ENCODE results near the gene MCRS1.

Gene MCRS1

GRCh38 chr12:49580572-49581535 is 12.9 kb upstream of the MCRS1 start:
- Histone ChIP-seq H3K9me3 (ENCODE audit: insufficient read depth, low read depth, low read length) (no peaks in the 10 kb centered on the region), H3K4me1 (ENCODE audit: insufficient read depth, low read length, poor library complexity, severe bottlenecking) (no peaks in the 10 kb centered on the region), H3K9me2 (replicated peaks; ENCODE audit: low read depth, low read length) (no peaks in the 10 kb centered on the region), H3F3A (ENCODE audit: low read depth) (no peaks in the 10 kb centered on the region), H3K4me3 (ENCODE audit: low read length, poor library complexity, severe bottlenecking) (no peak overlapping the region), H3K9ac (ENCODE audit: low read depth, low read length, poor library complexity, severe bottlenecking) (no peak overlapping the region), H3K27me3 (ENCODE audit: insufficient read depth, low read length, poor library complexity, severe bottlenecking) (no peaks in the 10 kb centered on the region), H2AFZ (ENCODE audit: low read length) (no peak overlapping the region), H3K79me2 (ENCODE audit: insufficient read depth, low read length) (no peaks in the 10 kb centered on the region), H3K4me2 (ENCODE audit: low read depth, low read length, poor library complexity, severe bottlenecking) (no peak overlapping the region), H3K36me3 (ENCODE audit: insufficient read depth, low read length) (no peaks in the 10 kb centered on the region), H4K20me1 (ENCODE audit: insufficient read depth, low read length, poor library complexity, severe bottlenecking) (no peaks in the 10 kb centered on the region)
- peak; percentile 87 for TF ChIP-seq CTCF (conservative IDR thresholded peaks at IDR 0.05; ENCODE audit: low read length)
- TF ChIP-seq EZH2phosphoT487 (IDR thresholded peaks at IDR 0.05; ENCODE audit: borderline replicate concordance): no peak

- Histone ChIP-seq H3K9ac (ENCODE audit: low read depth, low read length, poor library complexity, severe bottlenecking) (no peak overlapping the region), H3K36me3 (ENCODE audit: insufficient read depth, low read length) (no peaks in the 10 kb centered on the region), H3K79me2 (ENCODE audit: insufficient read depth, low read length) (no peaks in the 10 kb centered on the region), H2AFZ (ENCODE audit: low read length) (no peak overlapping the region), H3K4me1 (ENCODE audit: insufficient read depth, low read length, poor library complexity, severe bottlenecking) (no peaks in the 10 kb centered on the region), H3K9me3 (ENCODE audit: insufficient read depth, low read depth, low read length) (no peaks in the 10 kb centered on the region), H3K9me2 (replicated peaks; ENCODE audit: low read depth, low read length) (no peaks in the 10 kb centered on the region), H3F3A (ENCODE audit: low read depth) (no peaks in the 10 kb centered on the region), H4K20me1 (ENCODE audit: insufficient read depth, low read length, poor library complexity, severe bottlenecking) (no peaks in the 10 kb centered on the region), H3K4me3 (ENCODE audit: low read length, poor library complexity, severe bottlenecking) (no peak overlapping the region), H3K4me2 (ENCODE audit: low read depth, low read length, poor library complexity, severe bottlenecking) (no peak overlapping the region), H3K27me3 (ENCODE audit: insufficient read depth, low read length, poor library complexity, severe bottlenecking) (no peaks in the 10 kb centered on the region)
- no peak for TF ChIP-seq EZH2phosphoT487 (IDR thresholded peaks at IDR 0.05; ENCODE audit: borderline replicate concordance)
- TF ChIP-seq CTCF (conservative IDR thresholded peaks at IDR 0.05; ENCODE audit: low read length): no peak
Measured at GRCh38 chr12:49578471-49579112, 10.7 kb upstream of the MCRS1 start.

- no peaks in the 10 kb centered on the region for H3K27me3 ChIP-seq (ENCODE audit: insufficient read depth, low read length, poor library complexity, severe bottlenecking)
- no peaks in the 10 kb centered on the region for H3K9me2 ChIP-seq (replicated peaks; ENCODE audit: low read depth, low read length)
- no peaks in the 10 kb centered on the region for H3K4me1 ChIP-seq (ENCODE audit: insufficient read depth, low read length, poor library complexity, severe bottlenecking)
- H3K4me2 ChIP-seq (ENCODE audit: low read depth, low read length, poor library complexity, severe bottlenecking): no peak overlapping the region
- no peaks in the 10 kb centered on the region for H3K9me3 ChIP-seq (ENCODE audit: insufficient read depth, low read depth, low read length)
- H4K20me1 ChIP-seq (ENCODE audit: insufficient read depth, low read length, poor library complexity, severe bottlenecking): no peaks in the 10 kb centered on the region
- no peak overlapping the region for H3K9ac ChIP-seq (ENCODE audit: low read depth, low read length, poor library complexity, severe bottlenecking)
- no peaks in the 10 kb centered on the region for H3F3A ChIP-seq (ENCODE audit: low read depth)
- H3K36me3 ChIP-seq (ENCODE audit: insufficient read depth, low read length): no peaks in the 10 kb centered on the region
- no peaks in the 10 kb centered on the region for H3K79me2 ChIP-seq (ENCODE audit: insufficient read depth, low read length)
- no peak overlapping the region for H3K4me3 ChIP-seq (ENCODE audit: low read length, poor library complexity, severe bottlenecking)
- no peak overlapping the region for H2AFZ ChIP-seq (ENCODE audit: low read length)
- no peak for TF ChIP-seq EZH2phosphoT487 (IDR thresholded peaks at IDR 0.05; ENCODE audit: borderline replicate concordance)
- no peak for TF ChIP-seq CTCF (conservative IDR thresholded peaks at IDR 0.05; ENCODE audit: low read length)
Measured at GRCh38 chr12:49577589-49578315, 9.8 kb upstream of the MCRS1 start.

Data from Loucy (cell line).